ENCODE measurements around the gene OR5L1. TPM values are rescaled to one million over a fixed set of nuclear protein-coding genes. Genes with fewer than 3 reads are reported as not detected.

Gene OR5L1
- total RNA-seq, 1 experiment from 2014 or later: not detected

GRCh38 chr11:55847453-55847852, 36.3 kb downstream of the OR5L1 start:
- BruUV-seq (replicated peaks): no TSS peak
- TF ChIP-seq SIN3A (IDR thresholded peaks at IDR 0.05; ENCODE audit: borderline replicate concordance, insufficient read depth, low read depth, low read length) (no peak), TCF7L2 (IDR thresholded peaks at IDR 0.05; ENCODE audit: low read depth, low read length) (no peak), REST (IDR thresholded peaks at IDR 0.05; ENCODE audit: insufficient read depth in 1 of 2, low read depth in 2 of 2, low read length in 1 of 2) (no peak), POLR2AphosphoS5 (IDR thresholded peaks at IDR 0.05; ENCODE audit: low read depth, low read length) (no peak), CTCF (IDR thresholded peaks at IDR 0.05) (no peak)
- Histone ChIP-seq H3K4me1 (ENCODE audit: control insufficient read depth, insufficient read depth, low read length) (no peaks in the 10 kb centered on the region), H3K9me3 (ENCODE audit: control insufficient read depth, insufficient read depth, low read depth, low read length) (no peaks in the 10 kb centered on the region), H3K27ac (ENCODE audit: low read length) (no peak overlapping the region), H3K27me3 (ENCODE audit: control insufficient read depth, insufficient read depth, low read length) (no peaks in the 10 kb centered on the region), H3K36me3 (ENCODE audit: control insufficient read depth, insufficient read depth, low read length) (no peaks in the 10 kb centered on the region), H3K4me3 (ENCODE audit: low read depth in 2 of 2, low read length in 2 of 2) (no peak overlapping the region)
- ChIA-PET CTCF (no interaction called here), POLR2A (no interaction called here)
- intact Hi-C loops (cut with micrococcal nuclease; ENCODE audit: unreplicated experiment) (no loop called here), in situ Hi-C loops (cut with HindIII; ENCODE audit: low pct_unique_long_range_greater_than_20kb, low sequenced_read_pairs) (no loop called here)
- DNase-seq (ENCODE audit: low read depth, low spot score) (no peak), ATAC-seq (no peak)

DNA sequence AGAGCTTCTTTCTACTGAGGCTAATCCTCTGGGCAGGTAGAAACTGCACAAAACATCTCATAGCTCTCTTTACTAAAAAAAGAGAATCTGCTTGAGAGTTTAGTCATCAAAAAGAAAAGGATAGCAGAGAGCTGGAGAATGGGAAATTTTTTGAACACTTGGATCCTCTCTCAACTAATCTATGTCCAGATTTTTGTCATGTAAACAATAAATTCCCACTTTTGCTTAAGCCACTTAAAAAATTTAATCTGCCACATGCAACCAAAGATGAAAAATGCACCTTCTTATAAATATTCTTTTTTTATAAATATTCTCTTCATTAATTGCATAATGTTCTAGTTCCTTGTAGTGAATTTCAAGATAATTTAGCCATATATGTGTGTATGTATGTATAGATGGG, 37.9 kb downstream of the OR5L1 start:
- Histone ChIP-seq H3K36me3 (ENCODE audit: control insufficient read depth, insufficient read depth, low read length) (no peaks in the 10 kb centered on the region), H3K27me3 (ENCODE audit: control insufficient read depth, insufficient read depth, low read length) (no peaks in the 10 kb centered on the region), H3K9me3 (ENCODE audit: control insufficient read depth, insufficient read depth, low read depth, low read length) (no peaks in the 10 kb centered on the region), H3K4me3 (ENCODE audit: low read depth in 2 of 2, low read length in 2 of 2) (no peak overlapping the region), H3K27ac (ENCODE audit: low read length) (no peak overlapping the region), H3K4me1 (ENCODE audit: control insufficient read depth, insufficient read depth, low read length) (no peaks in the 10 kb centered on the region)
- in situ Hi-C loops (cut with HindIII; ENCODE audit: low pct_unique_long_range_greater_than_20kb, low sequenced_read_pairs) (no loop called here), intact Hi-C loops (cut with micrococcal nuclease; ENCODE audit: unreplicated experiment) (no loop called here)
- ATAC-seq: no peak
- CTCF ChIA-PET: no interaction called here
- POLR2A ChIA-PET: no interaction called here
- no peak for DNase-seq (ENCODE audit: low read depth, low spot score)
- no TSS peak for BruUV-seq (replicated peaks)
- TF ChIP-seq CTCF (IDR thresholded peaks at IDR 0.05): no peak
- no peak for TF ChIP-seq TCF7L2 (IDR thresholded peaks at IDR 0.05; ENCODE audit: low read depth, low read length)
- TF ChIP-seq SIN3A (IDR thresholded peaks at IDR 0.05; ENCODE audit: borderline replicate concordance, insufficient read depth, low read depth, low read length): no peak
- TF ChIP-seq REST (IDR thresholded peaks at IDR 0.05; ENCODE audit: insufficient read depth in 1 of 2, low read depth in 2 of 2, low read length in 1 of 2): no peak
- TF ChIP-seq POLR2AphosphoS5 (IDR thresholded peaks at IDR 0.05; ENCODE audit: low read depth, low read length): no peak

All from Panc1 (cell line).